ENCODE results near the gene CNNM4. TPM values are rescaled to one million over a fixed set of nuclear protein-coding genes. Genes with fewer than 3 reads are reported as not detected.

Gene CNNM4
- polyA plus RNA-seq, 1 donor: 17.9 TPM

DNA sequence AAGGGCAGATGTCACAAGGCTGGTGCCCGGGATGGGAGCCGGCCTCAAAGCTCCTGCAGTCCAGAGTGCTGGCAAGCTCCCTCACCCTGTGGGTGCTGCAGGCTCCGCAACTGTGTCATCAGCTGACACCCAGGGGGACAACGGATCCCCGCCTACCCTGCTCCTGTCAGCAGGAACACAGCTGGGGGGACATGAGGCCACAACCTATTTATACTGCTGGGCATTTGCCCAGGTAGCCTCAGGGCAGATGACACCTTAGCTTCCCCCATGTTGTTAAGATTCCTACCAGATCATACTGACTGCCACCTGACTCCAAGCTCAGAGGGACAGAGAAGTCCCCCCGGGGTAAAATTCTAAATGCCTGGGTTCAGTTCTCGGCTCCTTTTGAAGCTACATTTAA is 81.9 kb downstream of the CNNM4 start:
- H3K4me1 ChIP-seq (ENCODE audit: control insufficient read depth, insufficient read depth, low read length): peaks cover 5% of the 10 kb centered on the region
- DNase-seq: no peak
- no peaks in the 10 kb centered on the region for H3K9me3 ChIP-seq (ENCODE audit: control insufficient read depth, low read depth, low read length)
- no peak overlapping the region for H3K4me3 ChIP-seq (ENCODE audit: low read length)
- H3K36me3 ChIP-seq (ENCODE audit: control insufficient read depth, insufficient read depth, low read length): peaks cover 31% of the 10 kb centered on the region
- H3K27me3 ChIP-seq (ENCODE audit: control insufficient read depth, insufficient read depth, low read length): no peaks in the 10 kb centered on the region
- no peak overlapping the region for H3K27ac ChIP-seq (ENCODE audit: low read length)
- WGBS (ENCODE audit: insufficient coverage, low lambda C conversion rate): no CpG with 5 or more reads among the region's 7 CpGs

DNA sequence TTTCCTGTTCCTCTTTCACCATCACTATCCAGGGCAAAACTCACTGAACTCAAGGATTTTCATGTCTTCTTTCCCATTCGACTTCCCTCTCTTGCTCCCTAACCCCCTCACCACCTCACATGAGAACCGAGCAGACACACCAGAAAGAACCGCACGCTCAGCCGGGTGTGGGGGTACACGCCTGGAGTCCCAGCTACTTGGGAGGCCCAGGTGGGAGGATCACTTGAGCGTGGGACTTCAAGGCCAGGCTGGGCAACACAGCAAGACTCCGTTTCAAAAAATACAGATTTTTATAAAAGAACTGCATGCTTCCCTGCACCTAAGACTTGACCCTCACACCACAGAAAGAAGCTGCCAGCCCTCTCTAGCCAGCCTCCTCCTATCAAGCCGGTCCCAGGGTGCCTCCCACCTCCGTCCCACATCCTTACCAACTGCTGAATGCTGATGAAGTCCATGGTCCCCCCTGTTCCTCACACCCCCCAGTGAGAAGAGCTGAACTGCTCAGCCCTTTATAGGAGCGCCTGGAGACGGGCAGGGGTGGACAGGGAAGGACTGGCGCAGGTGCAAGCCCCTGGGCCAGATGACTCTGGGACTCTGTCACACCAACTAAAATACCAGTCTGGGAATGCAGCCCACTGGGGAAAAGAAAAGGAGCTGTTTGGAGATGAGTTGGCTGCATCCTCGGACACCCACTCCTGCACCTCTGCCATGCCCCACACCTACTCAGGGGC is 83.0 kb downstream of the CNNM4 start, which contains the start of gene ANKRD23:
TSS of gene ANKRD23 (minus strand) at position 484 of the 731 bp plus-strand sequence. CDS start at position 455, 29 bp downstream.
- 100% methylated on average over 1 of the region's 14 CpGs for WGBS (ENCODE audit: insufficient coverage, low lambda C conversion rate)
- Histone ChIP-seq H3K27ac (ENCODE audit: low read length) (no peak within 1 kb of the TSS), H3K27me3 (ENCODE audit: control insufficient read depth, insufficient read depth, low read length) (no peaks in the 10 kb centered on the region), H3K4me3 (ENCODE audit: low read length) (no peak within 1 kb of the TSS), H3K9me3 (ENCODE audit: control insufficient read depth, low read depth, low read length) (no peaks in the 10 kb centered on the region), H3K36me3 (ENCODE audit: control insufficient read depth, insufficient read depth, low read length) (peaks cover 30% of the 10 kb centered on the region), H3K4me1 (ENCODE audit: control insufficient read depth, insufficient read depth, low read length) (peaks cover 5% of the 10 kb centered on the region)
- DNase-seq: no peak

- no CpG with 5 or more reads among the region's 17 CpGs for WGBS (ENCODE audit: insufficient coverage, low lambda C conversion rate)
- no peaks in the 10 kb centered on the region for H3K9me3 ChIP-seq (ENCODE audit: control insufficient read depth, low read depth, low read length)
- peaks cover 5% of the 10 kb centered on the region for H3K4me1 ChIP-seq (ENCODE audit: control insufficient read depth, insufficient read depth, low read length)
- H3K27me3 ChIP-seq (ENCODE audit: control insufficient read depth, insufficient read depth, low read length): no peaks in the 10 kb centered on the region
- no peak overlapping the region for H3K27ac ChIP-seq (ENCODE audit: low read length)
- H3K4me3 ChIP-seq (ENCODE audit: low read length): no peak overlapping the region
- no peak for DNase-seq
- H3K36me3 ChIP-seq (ENCODE audit: control insufficient read depth, insufficient read depth, low read length): peaks cover 28% of the 10 kb centered on the region
These were observed 83.7 kb downstream of the CNNM4 start for GRCh38 chr2:96844405-96844808.

DNA sequence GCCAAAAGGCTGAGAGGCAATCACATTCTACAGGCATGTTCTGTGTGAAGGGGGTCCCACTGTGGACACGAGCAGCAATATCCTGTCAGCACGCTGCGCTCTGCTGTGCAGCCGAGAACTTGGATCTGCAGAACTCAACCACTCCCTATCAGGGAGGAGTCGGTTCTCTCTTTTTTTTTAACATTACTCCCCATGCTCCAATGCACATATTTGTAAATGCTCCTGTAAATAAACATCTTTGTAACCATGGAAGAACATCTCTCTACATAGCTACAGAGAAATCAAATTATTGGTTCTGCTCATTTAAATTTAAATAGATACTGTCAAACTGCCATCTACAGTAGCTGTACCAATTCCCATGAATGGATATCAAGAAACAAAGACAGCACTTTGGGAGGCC is 86.1 kb downstream of the CNNM4 start:
- WGBS (ENCODE audit: insufficient coverage, low lambda C conversion rate): no CpG with 5 or more reads among the region's 5 CpGs

GRCh38 chr2:96847586-96847985 is 86.9 kb downstream of the CNNM4 start:
- no peak for DNase-seq
- Histone ChIP-seq H3K36me3 (ENCODE audit: control insufficient read depth, insufficient read depth, low read length) (peaks cover 48% of the 10 kb centered on the region), H3K4me3 (ENCODE audit: low read length) (no peak overlapping the region), H3K4me1 (ENCODE audit: control insufficient read depth, insufficient read depth, low read length) (no peaks in the 10 kb centered on the region), H3K27ac (ENCODE audit: low read length) (no peak overlapping the region), H3K9me3 (ENCODE audit: control insufficient read depth, low read depth, low read length) (no peaks in the 10 kb centered on the region), H3K27me3 (ENCODE audit: control insufficient read depth, insufficient read depth, low read length) (no peaks in the 10 kb centered on the region)
- WGBS (ENCODE audit: insufficient coverage, low lambda C conversion rate): no CpG with 5 or more reads among the region's 10 CpGs

More for the DNA sequence above, 86.1 kb downstream of the CNNM4 start:
- H3K4me1 ChIP-seq (ENCODE audit: control insufficient read depth, insufficient read depth, low read length): no peaks in the 10 kb centered on the region
- H3K9me3 ChIP-seq (ENCODE audit: control insufficient read depth, low read depth, low read length): no peaks in the 10 kb centered on the region
- H3K36me3 ChIP-seq (ENCODE audit: control insufficient read depth, insufficient read depth, low read length): peaks cover 41% of the 10 kb centered on the region
- DNase-seq: no peak
- H3K27me3 ChIP-seq (ENCODE audit: control insufficient read depth, insufficient read depth, low read length): no peaks in the 10 kb centered on the region
- H3K4me3 ChIP-seq (ENCODE audit: low read length): no peak overlapping the region
- H3K27ac ChIP-seq (ENCODE audit: low read length): no peak overlapping the region

DNA sequence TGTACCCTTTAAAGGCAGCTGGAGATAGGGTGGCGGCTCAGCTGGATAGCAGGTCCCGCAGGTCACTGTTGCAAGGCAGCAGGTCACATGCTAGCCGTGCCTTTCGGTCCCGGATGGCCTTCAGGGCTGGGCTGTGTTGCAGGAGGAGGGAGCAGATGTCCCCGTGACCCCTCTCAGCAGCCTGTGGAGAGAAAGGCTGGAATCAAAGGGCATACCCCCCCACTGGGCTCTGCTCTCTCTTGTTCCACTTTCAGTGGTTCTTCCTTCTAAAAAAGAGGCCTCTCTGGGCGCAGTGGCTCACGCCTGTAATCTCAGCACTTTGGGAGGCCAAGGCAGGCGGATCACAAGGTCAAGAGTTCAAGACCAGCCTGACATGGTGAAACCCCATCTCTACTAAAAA is 87.6 kb downstream of the CNNM4 start:
- no peak overlapping the region for H3K4me3 ChIP-seq (ENCODE audit: low read length)
- H3K27ac ChIP-seq (ENCODE audit: low read length): no peak overlapping the region
- no peaks in the 10 kb centered on the region for H3K27me3 ChIP-seq (ENCODE audit: control insufficient read depth, insufficient read depth, low read length)
- no CpG with 5 or more reads among the region's 9 CpGs for WGBS (ENCODE audit: insufficient coverage, low lambda C conversion rate)
- no peaks in the 10 kb centered on the region for H3K4me1 ChIP-seq (ENCODE audit: control insufficient read depth, insufficient read depth, low read length)
- H3K9me3 ChIP-seq (ENCODE audit: control insufficient read depth, low read depth, low read length): no peaks in the 10 kb centered on the region
- DNase-seq: peak; percentile 33 to 52
- peaks cover 53% of the 10 kb centered on the region for H3K36me3 ChIP-seq (ENCODE audit: control insufficient read depth, insufficient read depth, low read length)

- Histone ChIP-seq H3K4me3 (ENCODE audit: low read length) (no peak overlapping the region), H3K9me3 (ENCODE audit: control insufficient read depth, low read depth, low read length) (no peaks in the 10 kb centered on the region), H3K27me3 (ENCODE audit: control insufficient read depth, insufficient read depth, low read length) (no peaks in the 10 kb centered on the region), H3K27ac (ENCODE audit: low read length) (no peak overlapping the region), H3K4me1 (ENCODE audit: control insufficient read depth, insufficient read depth, low read length) (no peaks in the 10 kb centered on the region), H3K36me3 (ENCODE audit: control insufficient read depth, insufficient read depth, low read length) (peaks cover 49% of the 10 kb centered on the region)
- DNase-seq: no peak
- WGBS (ENCODE audit: insufficient coverage, low lambda C conversion rate): 100% methylated on average over 1 of the region's 6 CpGs
These were observed 92.0 kb downstream of the CNNM4 start for GRCh38 chr2:96852667-96853066.

GRCh38 chr2:96853321-96853720 is 92.6 kb downstream of the CNNM4 start:
- Histone ChIP-seq H3K4me3 (ENCODE audit: low read length) (no peak overlapping the region), H3K27ac (ENCODE audit: low read length) (no peak overlapping the region), H3K9me3 (ENCODE audit: control insufficient read depth, low read depth, low read length) (no peaks in the 10 kb centered on the region), H3K27me3 (ENCODE audit: control insufficient read depth, insufficient read depth, low read length) (no peaks in the 10 kb centered on the region), H3K36me3 (ENCODE audit: control insufficient read depth, insufficient read depth, low read length) (peaks cover 43% of the 10 kb centered on the region), H3K4me1 (ENCODE audit: control insufficient read depth, insufficient read depth, low read length) (no peaks in the 10 kb centered on the region)
- no peak for DNase-seq
- 83% methylated on average over 1 of the region's 15 CpGs for WGBS (ENCODE audit: insufficient coverage, low lambda C conversion rate)

DNA sequence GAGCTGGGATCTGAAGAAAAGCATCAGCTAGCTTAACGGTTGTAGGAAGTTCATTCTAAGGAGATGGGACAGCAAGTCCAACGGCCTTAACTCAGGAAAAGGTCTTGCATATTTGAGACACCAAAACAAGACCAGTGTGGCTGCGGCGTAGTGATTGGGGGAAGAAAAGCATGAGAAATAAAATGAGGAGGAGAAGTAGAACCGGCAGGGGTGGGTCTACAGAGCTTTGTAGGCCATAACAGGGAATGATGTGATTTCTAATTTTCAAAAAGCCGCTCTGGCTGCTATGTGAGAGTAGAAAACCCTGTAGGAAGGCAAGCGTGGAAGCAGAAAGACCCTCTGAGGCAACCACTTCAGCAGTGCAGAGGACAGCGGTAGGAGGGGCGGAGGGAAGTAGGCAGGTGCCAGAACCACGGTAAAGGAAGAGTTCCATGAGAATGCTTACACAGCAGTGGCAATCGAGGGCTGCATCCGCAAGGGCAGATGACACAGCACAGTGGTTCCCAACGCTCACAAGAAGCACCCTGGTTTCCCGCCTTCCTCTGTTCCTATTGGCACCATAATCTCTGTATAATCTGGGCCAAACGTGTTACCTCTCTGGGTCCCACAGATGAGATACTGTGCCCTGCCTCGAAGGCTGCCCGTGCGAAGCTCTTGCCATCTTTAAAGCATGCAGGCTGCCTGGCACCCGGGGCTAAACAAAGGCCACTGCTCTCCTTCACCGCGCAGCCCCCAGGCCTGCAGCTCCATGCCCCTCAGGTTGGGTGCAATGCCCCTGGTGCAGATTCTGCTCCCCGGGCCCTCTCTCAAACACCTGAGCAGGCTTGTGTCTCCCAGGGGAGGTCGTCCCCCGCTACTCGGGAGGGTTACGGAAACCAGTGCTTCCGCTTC is 96.3 kb downstream of the CNNM4 start:
- DNase-seq: peak in 1 of 2 donors; percentile 57
- H3K27me3 ChIP-seq (ENCODE audit: control insufficient read depth, insufficient read depth, low read length): no peaks in the 10 kb centered on the region
- H3K4me1 ChIP-seq (ENCODE audit: control insufficient read depth, insufficient read depth, low read length): peaks cover 17% of the 10 kb centered on the region
- peak overlapping the region; percentile 62 for H3K27ac ChIP-seq (ENCODE audit: low read length)
- WGBS (ENCODE audit: insufficient coverage, low lambda C conversion rate): 67% methylated on average over 3 of the region's 27 CpGs
- H3K4me3 ChIP-seq (ENCODE audit: low read length): peak overlapping the region; percentile 92
- H3K9me3 ChIP-seq (ENCODE audit: control insufficient read depth, low read depth, low read length): no peaks in the 10 kb centered on the region
- H3K36me3 ChIP-seq (ENCODE audit: control insufficient read depth, insufficient read depth, low read length): peaks cover 40% of the 10 kb centered on the region

GRCh38 chr2:96857667-96858372 is 97.1 kb downstream of the CNNM4 start, which contains the start of gene ANKRD39:
TSS of gene ANKRD39 (minus strand) at chr2:96858016. CDS start at chr2:96857987, 29 bp downstream.
- no peaks in the 10 kb centered on the region for H3K27me3 ChIP-seq (ENCODE audit: control insufficient read depth, insufficient read depth, low read length)
- peak within 1 kb of the TSS; percentile 62 for H3K27ac ChIP-seq (ENCODE audit: low read length)
- H3K4me1 ChIP-seq (ENCODE audit: control insufficient read depth, insufficient read depth, low read length): peaks cover 18% of the 10 kb centered on the region
- no peaks in the 10 kb centered on the region for H3K9me3 ChIP-seq (ENCODE audit: control insufficient read depth, low read depth, low read length)
- H3K36me3 ChIP-seq (ENCODE audit: control insufficient read depth, insufficient read depth, low read length): peaks cover 34% of the 10 kb centered on the region
- peak; percentile 99 for DNase-seq
- WGBS (ENCODE audit: insufficient coverage, low lambda C conversion rate): no CpG with 5 or more reads among the region's 81 CpGs
- H3K4me3 ChIP-seq (ENCODE audit: low read length): peak within 1 kb of the TSS; percentile 92

Data from large intestine (tissue), 3 donors.